H1 (cell line): Measurements from ENCODE around the gene R3HDM1. TPM values are rescaled to one million over a fixed set of nuclear protein-coding genes. Genes with fewer than 3 reads are reported as not detected.

Source experiments
- ASH2L ChIP-seq: fragments of 200-600, 300-600 bp; sonication (generic); IDR thresholded peaks from one replicate; pipeline ENCODE4 v1.7.1; 2017; ENCODE audit warnings: low read length
- CREB1 ChIP-seq: IDR thresholded peaks from 2 replicates; pipeline ENCODE4 v1.6.1; 2012; ENCODE audit warnings: inconsistent platforms
- E2F6 ChIP-seq: IDR thresholded peaks from 2 replicates; pipeline ENCODE4 v1.6.1; 2012; ENCODE audit warnings: inconsistent platforms
- FOSL1 ChIP-seq: IDR thresholded peaks from 2 replicates; pipeline ENCODE4 v1.6.1; 2011; ENCODE audit warnings: mild to moderate bottlenecking, low read depth, low read length, moderate library complexity; ENCODE audit not compliant: insufficient read depth
- JUN ChIP-seq: IDR thresholded peaks from 2 replicates; pipeline ENCODE4 v1.6.1; 2011; ENCODE audit warnings: low read depth, mild to moderate bottlenecking, improper control_type of control experiment, low read length
- NRF1 ChIP-seq: IDR thresholded peaks from 2 replicates; pipeline ENCODE4 v1.6.1; 2011; ENCODE audit warnings: mild to moderate bottlenecking, low read depth, low read length, improper control_type of control experiment
- POU5F1 ChIP-seq: IDR thresholded peaks from 2 replicates; pipeline ENCODE4 v1.6.1; 2011; ENCODE audit warnings: low read depth, mild to moderate bottlenecking, low read length, moderate library complexity
- SAP30 ChIP-seq: fragments of 300-600 bp; sonication (generic); IDR thresholded peaks from 2 replicates; pipeline ENCODE4 v1.7.1; 2012; ENCODE audit warnings: low read length, moderate library complexity, mild to moderate bottlenecking, inconsistent platforms; ENCODE audit not compliant: insufficient read depth, insufficient replicate concordance
- SP4 ChIP-seq: IDR thresholded peaks from 2 replicates; pipeline ENCODE4 v1.6.1; 2012; ENCODE audit warnings: low read length, inconsistent platforms
- SUZ12 ChIP-seq: fragments of 200-600 bp; sonication (generic); IDR thresholded peaks from 2 replicates; pipeline ENCODE4 v1.6.1; 2012; ENCODE audit warnings: mild to moderate bottlenecking, inconsistent platforms, low read length, moderate library complexity, mixed read lengths
- TBP ChIP-seq: IDR thresholded peaks from 2 replicates; pipeline ENCODE4 v1.6.1; 2011; ENCODE audit warnings: low read depth, low read length, improper control_type of control experiment
- ZNF274 ChIP-seq: IDR thresholded peaks from 2 replicates; pipeline ENCODE4 v1.7.0; 2012; ENCODE audit warnings: low read length, borderline replicate concordance; ENCODE audit errors: extremely low read depth
- polyA plus RNA-seq, 7 experiments: library from polyadenylated mRNA; depleted of rRNA in 3 of 7; stranded (reverse) in 5 of 7; unstranded in 2 of 7; fragments of >200 nt in 5 of 7; fragments of 200-250 nt in 2 of 7; gene quantifications; 1 replicate in 5 of 7; 2 replicates in 1 of 7; 4 replicates in 1 of 7; pipeline versions ENCODE4 v1.2.1 to v1.2.3, GENCODE V29; 2011 to 2013; ENCODE audit warnings: missing spikeins in 2 of 7, mixed read lengths in 2 of 7
- total RNA-seq: library from RNA; stranded (reverse); fragmentation: NEBNext Ultra II Directional; extraction: Animal tissue kit (Norgen Biotek cat#: 25700); gene quantifications from 2 replicates; pipeline ENCODE4 v1.2.1, GENCODE V29; 2021
- TF ChIP-seq, protein P1 (sequence below): IDR thresholded peaks from 2 replicates; pipeline ENCODE4 v1.6.1; 2011; ENCODE audit warnings: low read depth, mild to moderate bottlenecking, low read length; ENCODE audit not compliant: insufficient read depth

Gene R3HDM1
- total and polyA plus RNA-seq, 2 of the 8 experiments (the other 6 are each of a cell fraction or from before 2014, with no cell fraction given), result 77.7 to 120 TPM

DNA sequence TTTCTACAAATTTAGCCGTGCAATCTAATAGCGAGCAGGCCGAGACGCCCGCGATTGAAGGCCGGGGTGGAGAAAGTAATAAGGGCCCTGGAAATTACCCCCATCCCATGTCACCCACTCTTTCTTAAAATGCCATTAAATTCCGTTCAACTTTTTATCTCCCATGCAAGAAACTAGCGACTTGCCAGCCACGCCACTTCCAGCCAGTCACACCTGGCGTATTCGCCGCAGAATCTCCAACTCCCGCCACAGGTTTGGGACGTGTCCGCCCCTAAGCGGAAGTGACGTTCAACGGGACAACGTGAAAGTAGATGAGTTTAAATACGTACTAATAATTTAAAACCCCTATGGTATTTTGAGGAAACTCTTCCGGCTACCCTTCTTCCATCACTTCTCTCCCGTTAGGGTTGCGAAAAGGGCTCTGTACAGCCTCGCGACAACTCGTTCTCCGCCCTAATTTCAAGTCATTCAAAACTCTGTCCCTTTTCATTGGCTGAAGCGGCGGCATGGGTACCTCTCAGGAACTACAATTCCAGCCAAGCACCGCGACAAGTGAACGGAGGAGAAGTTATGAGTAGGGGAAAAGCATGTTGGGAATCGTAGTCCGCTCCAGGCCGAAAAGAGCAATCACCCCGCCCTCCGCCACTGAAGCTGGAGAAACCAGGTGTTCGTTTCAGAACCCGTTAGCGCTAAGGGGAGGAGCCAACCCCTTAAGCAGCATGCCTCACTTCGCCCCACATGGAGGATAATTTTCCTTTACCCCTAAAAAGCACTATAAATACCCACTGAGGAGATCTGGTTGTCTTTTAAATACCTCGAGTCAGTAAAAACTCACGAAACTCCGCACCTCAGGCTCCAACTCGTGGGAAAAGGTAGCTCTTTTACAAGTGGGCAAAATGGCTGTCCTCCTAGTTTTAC lies 712 bp upstream of the R3HDM1 start, which contains the start of gene ZRANB3 (continued):
- TF ChIP-seq, protein P1, sequence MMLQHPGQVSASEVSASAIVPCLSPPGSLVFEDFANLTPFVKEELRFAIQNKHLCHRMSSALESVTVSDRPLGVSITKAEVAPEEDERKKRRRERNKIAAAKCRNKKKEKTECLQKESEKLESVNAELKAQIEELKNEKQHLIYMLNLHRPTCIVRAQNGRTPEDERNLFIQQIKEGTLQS, result no peak
- no peak for TF ChIP-seq ZNF274
- peak; percentile 21 for TF ChIP-seq TBP
- no peak for TF ChIP-seq POU5F1
- peak; percentile 82 for TF ChIP-seq CREB1
- TF ChIP-seq FOSL1, result no peak
- TF ChIP-seq ASH2L, result peak; percentile 85
- no peak for TF ChIP-seq NRF1
- TF ChIP-seq JUN, result no peak
- TF ChIP-seq SUZ12, result no peak
- peak; percentile 65 for TF ChIP-seq SAP30
- peak; percentile 76; the same call in 1 of the 2 replicates for TF ChIP-seq SP4
- peak; percentile 92 for TF ChIP-seq E2F6
